NCI-H2171 (cell line): ENCODE measurements around the gene GLOD4.
"Not testable (repeated sequence)": the region's sequence is repeated elsewhere in the genome, so short reads cannot be mapped to it uniquely, and the experiment has no call there.

ENCODE experiments used
- DNase-seq: peaks from one replicate; lab custom pipeline; 2025; lab: John Stamatoyannopoulos, UW

GLOD4 gene

DNA sequence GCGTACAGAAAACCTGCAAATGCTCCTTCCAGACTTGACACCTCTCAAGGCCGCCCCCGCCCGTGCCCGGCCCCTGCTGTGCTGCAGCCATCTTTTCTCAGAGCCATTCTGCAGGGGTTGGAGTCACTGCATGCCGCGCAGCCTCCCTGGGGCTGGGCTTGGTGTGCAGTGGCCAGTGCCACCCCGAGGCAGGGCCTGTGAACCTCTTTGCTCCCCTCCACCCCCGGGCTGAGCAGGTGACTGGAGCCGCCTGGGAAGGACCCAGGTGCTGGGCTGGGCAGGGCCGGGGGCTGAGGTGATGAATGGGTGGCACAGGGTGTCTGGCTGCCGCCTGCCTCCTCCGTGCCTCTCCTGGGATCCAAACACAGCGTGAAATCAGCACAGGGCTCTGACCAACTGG is 20.4 kb upstream of the GLOD4 start:
- no peak for DNase-seq

GRCh38 chr17:801660-802059 is 19.6 kb upstream of the GLOD4 start:
- DNase-seq: no peak

GRCh38 chr17:800446-801242 is 18.6 kb upstream of the GLOD4 start:
- no peak for DNase-seq

DNA sequence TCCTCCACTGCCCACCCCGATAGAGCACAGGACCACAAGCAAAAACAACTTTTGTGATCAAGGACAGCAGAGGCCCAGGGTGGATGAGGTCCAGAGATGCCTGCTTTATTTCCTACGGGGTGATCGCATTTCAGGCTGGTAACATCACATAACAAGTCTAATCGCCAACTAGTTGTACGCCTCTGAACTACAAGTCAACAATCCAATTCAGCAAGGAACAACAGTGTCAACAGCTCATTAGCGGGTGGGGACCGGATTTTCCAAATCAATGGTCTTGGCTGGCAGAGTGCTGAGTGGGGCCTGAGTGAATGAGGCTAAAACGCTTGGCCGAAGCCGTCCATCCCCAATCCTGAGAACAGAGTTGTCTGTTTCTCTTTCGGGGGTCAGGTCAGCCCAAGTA is 17.2 kb upstream of the GLOD4 start:
- no peak for DNase-seq

DNA sequence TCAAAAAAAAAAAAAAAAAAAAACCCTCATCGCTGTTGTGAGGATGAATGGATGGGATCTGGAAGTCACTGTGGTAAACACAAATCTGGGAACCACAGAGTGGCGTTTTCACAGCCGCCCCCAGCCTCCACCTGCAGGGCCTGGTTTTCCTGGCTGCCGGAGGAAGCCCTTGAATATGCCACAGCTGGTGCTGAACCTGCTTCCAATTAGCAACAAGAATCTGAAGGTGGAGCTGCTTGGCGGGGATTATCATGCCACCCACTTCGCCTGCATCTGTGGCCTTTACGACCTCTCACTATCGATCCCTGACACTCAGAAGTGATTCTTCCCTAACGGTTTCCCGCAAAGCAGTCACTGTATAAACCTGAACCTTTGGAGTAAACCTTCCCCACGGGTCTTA is 16.2 kb upstream of the GLOD4 start:
- peak; percentile 77 for DNase-seq

- DNase-seq: no peak
Observed at GRCh38 chr17:797236-797840, 15.3 kb upstream of the GLOD4 start.

GRCh38 chr17:796609-797008 is 14.5 kb upstream of the GLOD4 start:
- DNase-seq: no peak

GRCh38 chr17:795721-796120 is 13.6 kb upstream of the GLOD4 start:
- no peak for DNase-seq

- DNase-seq: no peak
Observed at GRCh38 chr17:795276-795675, 13.2 kb upstream of the GLOD4 start.

DNA sequence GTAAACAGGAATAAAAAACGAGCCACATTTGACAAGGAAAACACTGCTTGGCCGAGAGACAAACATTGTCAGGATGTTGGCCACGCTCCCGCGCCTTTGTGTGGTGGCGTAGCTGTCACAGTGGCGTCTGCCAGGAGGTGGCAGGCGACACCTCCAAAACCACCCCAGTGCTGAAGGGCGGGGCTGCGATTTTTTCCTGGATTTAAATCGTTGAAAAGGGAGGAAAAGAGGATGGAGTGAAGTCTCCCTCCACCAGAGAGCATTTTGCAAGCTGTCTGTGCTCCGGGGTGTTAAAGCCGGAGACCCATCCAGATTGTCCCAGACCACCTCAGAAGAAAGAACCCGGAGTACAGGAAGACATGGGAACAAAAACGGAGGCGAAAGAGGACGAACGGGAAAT is 12.8 kb upstream of the GLOD4 start:
- peak; percentile 84 for DNase-seq

DNA sequence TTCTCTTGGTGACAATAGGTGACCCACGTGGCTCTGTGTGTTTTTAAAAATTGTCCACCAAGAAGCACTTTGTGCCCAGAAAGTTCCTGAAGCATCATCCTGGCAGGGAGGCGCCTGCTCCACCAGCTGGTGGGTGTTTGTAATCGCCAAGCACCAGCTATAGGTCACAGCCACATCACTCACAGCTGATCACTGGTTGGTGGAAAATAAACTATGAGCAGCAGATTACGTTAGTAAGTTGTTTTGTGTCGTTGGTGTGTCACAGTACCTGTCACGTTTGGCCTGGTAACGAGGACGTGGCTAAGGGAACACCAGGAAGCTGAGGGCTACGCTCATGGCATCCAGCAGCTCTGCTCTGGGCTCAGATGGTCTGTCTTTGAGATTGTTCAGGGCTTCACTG is 10.2 kb upstream of the GLOD4 start:
- no peak for DNase-seq

GRCh38 chr17:791829-792228 is 9.7 kb upstream of the GLOD4 start:
- no peak for DNase-seq

- DNase-seq: not testable (repeated sequence)
Observed at GRCh38 chr17:790874-791247, 8.8 kb upstream of the GLOD4 start.

GRCh38 chr17:789931-790873 is 8.1 kb upstream of the GLOD4 start:
- not testable (repeated sequence) for DNase-seq

GRCh38 chr17:789160-789840 is 7.2 kb upstream of the GLOD4 start:
- DNase-seq: no peak

GRCh38 chr17:788551-788950 is 6.5 kb upstream of the GLOD4 start:
- no peak for DNase-seq

DNA sequence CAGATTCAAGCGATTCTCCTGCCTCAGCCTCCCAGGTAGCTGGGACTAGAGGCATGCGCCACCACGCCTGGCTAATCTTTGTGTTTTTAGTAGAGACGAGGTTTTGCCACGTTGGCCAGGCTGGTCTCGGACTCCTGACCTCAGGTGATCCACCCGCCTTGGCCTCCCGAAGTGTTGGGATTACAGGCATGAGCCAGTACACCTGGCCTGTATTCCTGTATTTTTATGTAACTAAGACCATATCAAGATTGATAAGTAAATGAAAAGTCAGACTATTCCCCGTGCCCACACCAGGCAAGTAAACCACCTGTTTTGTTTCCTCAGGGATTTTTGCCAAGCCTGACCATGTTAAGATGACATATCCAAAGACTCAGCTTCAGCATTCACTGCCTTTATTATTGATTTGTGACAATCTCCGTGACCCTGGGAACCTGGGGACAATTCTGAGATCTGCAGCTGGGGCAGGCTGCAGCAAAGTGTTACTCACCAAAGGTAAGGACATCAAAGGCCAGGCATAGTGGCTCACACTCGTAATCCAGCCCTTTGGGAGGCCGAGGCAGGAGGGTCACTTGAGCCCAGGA is 5.7 kb upstream of the GLOD4 start:
- no peak for DNase-seq

DNA sequence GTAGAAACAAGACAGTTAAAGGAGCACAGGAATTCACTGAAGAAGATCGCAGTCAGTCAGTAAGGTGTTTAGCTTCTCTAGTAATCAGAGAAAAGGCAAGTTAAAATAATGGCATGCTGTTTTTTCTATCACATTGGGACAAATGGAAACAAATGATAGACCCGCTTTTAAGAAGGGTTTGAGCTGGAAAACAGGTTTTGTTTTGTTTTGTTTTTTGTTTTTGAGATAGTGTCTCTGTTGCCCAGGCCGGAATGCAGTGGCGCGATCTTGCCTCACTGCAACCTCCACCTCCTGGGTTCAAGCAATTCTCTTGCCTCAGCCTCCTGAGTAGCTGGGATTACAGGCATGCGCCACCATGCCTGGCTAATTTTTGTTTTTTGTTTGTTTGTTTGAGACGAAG is 3.8 kb upstream of the GLOD4 start:
- not testable (repeated sequence) for DNase-seq

DNA sequence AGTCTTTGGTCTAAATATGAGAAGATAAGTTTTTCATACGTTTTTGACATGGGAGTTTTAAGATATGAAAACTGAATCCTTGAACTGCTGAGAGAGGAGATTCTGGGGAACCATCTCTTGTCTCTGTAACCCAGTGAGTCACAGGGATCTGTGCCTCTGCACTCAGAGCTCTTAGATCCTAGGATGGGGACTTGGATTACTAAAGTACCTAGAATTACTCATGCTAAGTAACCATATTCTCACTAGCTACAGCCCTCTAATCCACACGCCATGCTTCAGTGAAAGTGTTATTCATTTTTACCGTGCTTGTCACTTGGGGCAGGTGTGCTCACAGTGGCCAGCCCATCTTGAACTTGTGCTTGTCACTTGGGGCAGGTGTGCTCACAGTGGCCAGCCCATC is 2.1 kb upstream of the GLOD4 start:
- no peak for DNase-seq

DNA sequence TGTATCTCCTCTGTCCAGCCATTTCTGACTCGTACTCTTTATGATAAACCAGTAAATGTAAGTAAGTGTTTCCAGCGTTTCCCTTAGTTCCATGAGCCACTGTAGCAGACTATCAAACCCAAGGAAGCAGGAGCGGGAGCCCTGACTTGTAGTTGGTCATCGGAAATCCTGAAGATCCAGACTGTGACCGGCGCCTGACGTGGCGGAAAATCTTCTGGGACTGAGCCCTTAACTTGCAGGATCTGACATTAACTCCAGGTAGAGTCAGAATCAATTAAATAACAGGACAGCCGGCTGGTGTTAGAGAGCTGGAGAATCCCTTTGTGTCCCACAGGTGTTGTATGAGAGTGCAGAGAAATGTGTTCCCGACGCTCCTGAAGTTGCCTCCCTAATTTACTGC is 4.0 kb downstream of the GLOD4 start:
- DNase-seq: no peak

- no peak for DNase-seq
Observed at GRCh38 chr17:774313-774584, 7.8 kb downstream of the GLOD4 start.
